GM10847 (cell line): Measurements from ENCODE around the gene CCDC91.

ENCODE experiments used
- POLR2A ChIP-seq: IDR thresholded peaks from 2 replicates; pipeline ENCODE4 v1.6.1; 2011; ENCODE audit not compliant: insufficient read length; ENCODE audit errors: extremely low read depth

CCDC91 gene

GRCh38 chr12:28498850-28499249 lies 308.6 kb downstream of the CCDC91 start:
- no peak for TF ChIP-seq POLR2A

- no peak for TF ChIP-seq POLR2A
Measured at GRCh38 chr12:28500373-28501024, 310.2 kb downstream of the CCDC91 start.

- TF ChIP-seq POLR2A, result no peak
Measured at GRCh38 chr12:28506271-28506670, 316.0 kb downstream of the CCDC91 start.

GRCh38 chr12:28507033-28507432 lies 316.8 kb downstream of the CCDC91 start:
- TF ChIP-seq POLR2A, result no peak

- TF ChIP-seq POLR2A, result no peak
Measured at GRCh38 chr12:28507867-28508266, 317.6 kb downstream of the CCDC91 start.

- no peak for TF ChIP-seq POLR2A
Measured at GRCh38 chr12:28512406-28512805, 322.1 kb downstream of the CCDC91 start.

GRCh38 chr12:28512876-28513275 lies 322.6 kb downstream of the CCDC91 start:
- no peak for TF ChIP-seq POLR2A

GRCh38 chr12:28513983-28514382 lies 323.7 kb downstream of the CCDC91 start:
- TF ChIP-seq POLR2A, result no peak

- TF ChIP-seq POLR2A, result no peak
Measured at GRCh38 chr12:28517101-28517500, 326.8 kb downstream of the CCDC91 start.

GRCh38 chr12:28527631-28528249 lies 337.5 kb downstream of the CCDC91 start:
- TF ChIP-seq POLR2A, result no peak

- TF ChIP-seq POLR2A, result no peak
Measured at GRCh38 chr12:28535216-28535615, 345.0 kb downstream of the CCDC91 start.

GRCh38 chr12:28536088-28536487 lies 345.8 kb downstream of the CCDC91 start:
- TF ChIP-seq POLR2A, result no peak

GRCh38 chr12:28537474-28537873 lies 347.2 kb downstream of the CCDC91 start:
- no peak for TF ChIP-seq POLR2A

- TF ChIP-seq POLR2A, result no peak
Measured at GRCh38 chr12:28539691-28540323, 349.6 kb downstream of the CCDC91 start.

GRCh38 chr12:28540324-28540714 lies 350.1 kb downstream of the CCDC91 start:
- TF ChIP-seq POLR2A, result no peak
